Left ventricle myocardium inferior (tissue), 1 donor: ENCODE data around the gene TCF20. TPM values are rescaled to one million over a fixed set of nuclear protein-coding genes. Genes with fewer than 3 reads are reported as not detected.

ENCODE experiments used
- DNase-seq: peaks from one replicate; pipeline ENCODE4 v3.0.0-alpha.2; 2020
- H3K27ac ChIP-seq: fragments of 200-600 bp; replicated peaks from 2 replicates; pipeline ENCODE4 v1.8.0; 2021
- H3K27me3 ChIP-seq: fragments of 200-600 bp; 2 replicates; pipeline ENCODE4 v1.8.0; 2021; ENCODE audit warnings: low read depth
- H3K36me3 ChIP-seq: fragments of 200-600 bp; 2 replicates; pipeline ENCODE4 v1.8.0; 2021
- H3K4me1 ChIP-seq: fragments of 200-600 bp; 2 replicates; pipeline ENCODE4 v1.8.0; 2021
- H3K4me3 ChIP-seq: fragments of 200-600 bp; 2 replicates; pipeline ENCODE4 v1.8.0; 2021; ENCODE audit warnings: mild to moderate bottlenecking, moderate library complexity
- H3K9me3 ChIP-seq: fragments of 200-600 bp; replicated peaks from 2 replicates; pipeline ENCODE4 v1.8.0; 2021
- CTCF ChIP-seq: fragments of 200-600 bp; IDR thresholded peaks from 2 replicates; pipeline ENCODE4 v1.8.0; 2021; ENCODE audit warnings: antibody characterized with exemption, mild to moderate bottlenecking, borderline replicate concordance
- intact Hi-C: fragments of 100-400 bp; cut with micrococcal nuclease; formaldehyde crosslinking; loops from one replicate; pipeline ENCODE4 v1.11.0; 2022
- total RNA-seq: library from RNA; stranded (reverse); fragmentation: NEBNext Ultra II Directional; extraction: Animal tissue kit (Norgen Biotek cat#: 25700); gene quantifications from one replicate; pipeline ENCODE4 v1.2.1, GENCODE V29; 2021
- donor health status: DM: no; HTN: yes; CAD: no; lungs with severe emphysema.

Gene TCF20
- total RNA-seq, 1 donor from 2014 or later, result 17.2 TPM

DNA sequence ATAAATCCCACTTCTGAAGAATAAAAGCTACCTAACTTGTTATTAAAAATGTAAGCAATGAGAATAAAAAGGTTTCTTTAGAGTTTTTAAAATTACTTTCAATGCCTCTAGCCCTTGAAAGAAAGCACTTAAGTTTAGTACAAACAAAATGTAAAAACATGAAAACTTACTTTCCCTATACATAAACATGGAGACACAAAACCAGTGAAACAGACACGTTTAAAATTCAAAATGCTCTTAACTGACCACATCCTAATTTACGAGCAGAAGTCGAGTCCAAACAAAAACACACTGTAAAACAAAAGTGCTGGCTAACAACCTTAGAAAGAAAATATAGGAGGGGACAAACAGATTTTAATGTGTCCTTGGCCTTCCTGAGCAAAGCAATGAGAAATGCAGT lies 36.6 kb downstream of the TCF20 start:
- intact Hi-C loops, result no loop called here

DNA sequence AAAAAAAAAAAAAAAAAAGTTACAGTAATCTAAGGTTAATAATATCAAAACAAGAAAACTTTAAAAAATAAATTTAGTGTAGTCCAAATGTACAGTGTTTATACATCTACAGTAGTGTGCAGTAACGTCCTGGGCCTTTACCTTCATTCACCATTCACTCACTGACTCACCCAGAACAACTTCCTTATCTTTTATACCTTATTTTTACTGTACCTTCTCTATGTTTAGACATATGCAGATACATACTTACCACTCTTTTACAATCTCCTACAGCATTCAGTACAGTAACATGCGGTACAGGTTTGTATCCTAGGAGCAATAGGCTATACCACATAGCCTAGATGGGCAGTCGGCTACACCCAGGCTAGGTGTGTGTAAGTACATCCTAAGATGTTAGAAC lies 38.5 kb downstream of the TCF20 start:
- no peaks in the 10 kb centered on the region for H3K36me3 ChIP-seq
- no peak overlapping the region for H3K4me3 ChIP-seq
- H3K27me3 ChIP-seq, result no peaks in the 10 kb centered on the region
- intact Hi-C loops, result no loop called here
- H3K27ac ChIP-seq, result no peak overlapping the region
- H3K9me3 ChIP-seq, result no peaks in the 10 kb centered on the region
- peaks cover 45% of the 10 kb centered on the region for H3K4me1 ChIP-seq
- TF ChIP-seq CTCF, result no peak
- no peak for DNase-seq

More for the DNA sequence above, 36.6 kb downstream of the TCF20 start:
- no peak for DNase-seq
- no peak overlapping the region for H3K4me3 ChIP-seq
- no peak overlapping the region for H3K27ac ChIP-seq
- H3K36me3 ChIP-seq, result no peaks in the 10 kb centered on the region
- H3K9me3 ChIP-seq, result peaks cover 15% of the 10 kb centered on the region
- H3K4me1 ChIP-seq, result peaks cover 27% of the 10 kb centered on the region
- no peaks in the 10 kb centered on the region for H3K27me3 ChIP-seq
- TF ChIP-seq CTCF, result no peak

DNA sequence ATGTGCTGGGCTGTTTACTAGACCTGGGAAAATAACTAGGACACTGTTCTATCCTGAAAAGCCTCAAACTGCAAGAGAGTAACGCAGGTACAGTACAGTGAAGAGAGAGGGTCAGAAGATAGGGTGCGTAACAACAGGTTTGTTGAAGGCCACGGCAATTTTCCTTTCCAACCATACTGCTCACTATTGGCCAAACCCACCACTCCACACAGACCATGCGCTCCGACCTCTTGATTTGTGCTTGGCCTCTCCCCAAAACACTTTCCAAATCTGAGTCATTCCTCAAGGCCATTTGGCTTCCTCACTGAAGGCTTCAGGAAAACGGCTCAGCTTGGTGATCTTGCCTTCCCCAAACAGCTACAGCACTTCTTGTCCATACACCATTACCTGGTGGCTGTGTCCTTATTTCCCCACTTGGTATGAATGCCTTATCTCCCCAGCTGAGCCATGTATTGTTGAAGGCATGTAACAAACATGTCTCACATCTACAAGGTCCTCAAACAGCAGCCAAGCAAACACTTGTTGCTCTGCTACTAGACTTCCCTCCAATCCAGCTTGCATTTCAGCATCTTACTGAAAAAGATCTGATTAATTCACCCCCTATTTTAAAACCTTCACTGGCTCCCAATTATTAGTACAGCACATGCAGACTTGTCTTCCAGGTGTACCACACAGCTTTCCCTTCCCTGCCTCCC lies 40.9 kb downstream of the TCF20 start:
- H3K36me3 ChIP-seq, result no peaks in the 10 kb centered on the region
- H3K9me3 ChIP-seq, result no peaks in the 10 kb centered on the region
- H3K4me3 ChIP-seq, result no peak overlapping the region
- intact Hi-C loops, result no loop called here
- no peaks in the 10 kb centered on the region for H3K27me3 ChIP-seq
- TF ChIP-seq CTCF, result no peak
- no peak overlapping the region for H3K27ac ChIP-seq
- peaks cover 40% of the 10 kb centered on the region for H3K4me1 ChIP-seq
- DNase-seq, result no peak

DNA sequence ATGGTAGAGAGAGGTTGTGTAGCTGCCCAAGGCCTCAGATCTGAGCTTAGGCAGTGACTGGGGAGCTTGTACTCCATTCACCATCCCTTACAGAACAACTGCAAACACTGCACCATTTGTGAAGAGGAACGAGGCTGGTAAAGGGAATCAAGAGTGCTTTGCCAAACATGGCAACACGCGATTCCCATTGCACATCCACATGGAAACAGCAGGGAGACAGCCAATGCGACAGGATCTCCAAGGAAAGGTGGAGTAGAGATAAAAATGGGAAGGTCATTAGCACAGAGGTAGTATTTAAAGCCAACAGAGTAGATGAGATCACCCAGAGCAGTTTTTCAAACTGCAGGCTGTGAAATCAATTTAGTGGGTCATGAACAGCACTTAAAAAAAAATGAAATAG lies 42.0 kb downstream of the TCF20 start:
- no peaks in the 10 kb centered on the region for H3K9me3 ChIP-seq
- H3K27ac ChIP-seq, result no peak overlapping the region
- H3K4me1 ChIP-seq, result peaks cover 39% of the 10 kb centered on the region
- no peaks in the 10 kb centered on the region for H3K36me3 ChIP-seq
- intact Hi-C loops, result no loop called here
- H3K4me3 ChIP-seq, result no peak overlapping the region
- TF ChIP-seq CTCF, result no peak
- DNase-seq, result no peak
- H3K27me3 ChIP-seq, result no peaks in the 10 kb centered on the region

GRCh38 chr22:42227435-42227834 lies 43.0 kb downstream of the TCF20 start:
- H3K9me3 ChIP-seq, result no peaks in the 10 kb centered on the region
- TF ChIP-seq CTCF, result no peak
- H3K27ac ChIP-seq, result no peak overlapping the region
- no peak for DNase-seq
- H3K36me3 ChIP-seq, result no peaks in the 10 kb centered on the region
- no peaks in the 10 kb centered on the region for H3K27me3 ChIP-seq
- intact Hi-C loops, result no loop called here
- peaks cover 35% of the 10 kb centered on the region for H3K4me1 ChIP-seq
- no peak overlapping the region for H3K4me3 ChIP-seq
